NCI-H748 (cell line): ENCODE measurements around the gene FAM219A.
"Not testable (repeated sequence)": the region's sequence is repeated elsewhere in the genome, so short reads cannot be mapped to it uniquely, and the experiment has no call there.

Experiments
- DNase-seq: peaks from one replicate; lab custom pipeline; 2025; ENCODE audit not compliant: unreplicated experiment; lab: John Stamatoyannopoulos, UW

FAM219A gene

GRCh38 chr9:34485822-34486221 is 27.5 kb upstream of the FAM219A start:
- DNase-seq, result no peak

- no peak for DNase-seq
These were observed 26.3 kb upstream of the FAM219A start for GRCh38 chr9:34484678-34485077.

- not testable (repeated sequence) for DNase-seq
These were observed 24.4 kb upstream of the FAM219A start for GRCh38 chr9:34482746-34483145.

- not testable (repeated sequence) for DNase-seq
These were observed 23.2 kb upstream of the FAM219A start for GRCh38 chr9:34481620-34482019.

- no peak for DNase-seq
These were observed 21.1 kb upstream of the FAM219A start for GRCh38 chr9:34479431-34479866.

GRCh38 chr9:34477541-34477940 is 19.2 kb upstream of the FAM219A start:
- DNase-seq, result no peak

GRCh38 chr9:34475097-34475496 is 16.7 kb upstream of the FAM219A start:
- no peak for DNase-seq

- no peak for DNase-seq
These were observed 7.1 kb upstream of the FAM219A start for GRCh38 chr9:34465468-34465867.

- DNase-seq, result no peak
These were observed 6.2 kb upstream of the FAM219A start for GRCh38 chr9:34464571-34464970.

- DNase-seq, result no peak
These were observed 5.5 kb upstream of the FAM219A start for GRCh38 chr9:34463901-34464232.

- no peak for DNase-seq
These were observed 4.9 kb upstream of the FAM219A start for GRCh38 chr9:34463098-34463900.

GRCh38 chr9:34459941-34460340 is 1.6 kb upstream of the FAM219A start:
- no peak for DNase-seq

GRCh38 chr9:34459356-34459755 is 986 bp upstream of the FAM219A start:
- DNase-seq, result no peak

GRCh38 chr9:34458959-34459340 is 580 bp upstream of the FAM219A start:
- no peak for DNase-seq

GRCh38 chr9:34457266-34458012 is 931 bp downstream of the FAM219A start:
- DNase-seq, result peak; percentile 76

- DNase-seq, result no peak
These were observed 1.6 kb downstream of the FAM219A start for GRCh38 chr9:34456746-34457145.

- no peak for DNase-seq
These were observed 2.2 kb downstream of the FAM219A start for GRCh38 chr9:34456151-34456550.

- peak; percentile 24 for DNase-seq
These were observed 3.8 kb downstream of the FAM219A start for GRCh38 chr9:34454571-34455065.

- DNase-seq, result no peak
These were observed 5.8 kb downstream of the FAM219A start for GRCh38 chr9:34452568-34452967.

GRCh38 chr9:34451545-34451944 is 6.8 kb downstream of the FAM219A start:
- no peak for DNase-seq

- no peak for DNase-seq
These were observed 7.2 kb downstream of the FAM219A start for GRCh38 chr9:34451135-34451534.

- no peak for DNase-seq
These were observed 7.7 kb downstream of the FAM219A start for GRCh38 chr9:34450644-34451043.
